ENCODE measurements around the gene ATP2B3. TPM values are rescaled to one million over a fixed set of nuclear protein-coding genes. Genes with fewer than 3 reads are reported as not detected.

Gene ATP2B3
- polyA plus RNA-seq, 1 donor from 2014 or later, result 5.3 TPM

DNA sequence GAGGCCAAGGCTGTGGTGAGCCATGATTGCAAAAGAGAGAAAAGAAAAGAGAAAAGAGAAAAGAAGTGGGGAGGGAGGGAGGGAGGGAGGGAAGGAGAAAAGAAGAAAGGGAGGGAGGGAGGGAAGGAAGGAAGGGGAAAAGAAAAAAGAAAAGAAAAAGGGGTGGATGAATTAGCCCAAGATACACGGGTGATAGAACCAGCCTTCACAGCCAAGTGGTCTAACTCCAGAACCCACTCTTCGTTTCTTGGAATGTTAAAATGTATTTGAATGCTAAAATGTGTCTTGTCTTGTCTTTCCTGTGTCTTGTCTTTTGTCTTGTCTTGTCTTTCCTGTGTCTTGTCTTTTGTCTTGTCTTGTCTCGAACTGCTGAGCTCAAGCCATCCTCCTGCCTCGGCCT, 68.4 kb downstream of the ATP2B3 start:
- no peak overlapping the region for H3K9ac ChIP-seq (ENCODE audit: low read length)
- H3K36me3 ChIP-seq (ENCODE audit: insufficient read depth, low read length), result no peaks in the 10 kb centered on the region
- no peaks in the 10 kb centered on the region for H4K20me1 ChIP-seq (ENCODE audit: insufficient read depth)
- no peaks in the 10 kb centered on the region for H3F3A ChIP-seq (ENCODE audit: insufficient read depth, low read length, poor library complexity, severe bottlenecking)
- H2AFZ ChIP-seq (ENCODE audit: low read depth, low read length), result no peak overlapping the region
- no peak overlapping the region for H3K4me2 ChIP-seq (ENCODE audit: low read length)
- H3K4me3 ChIP-seq (ENCODE audit: low read length), result no peak overlapping the region
- H3K79me2 ChIP-seq (replicated peaks; ENCODE audit: insufficient read depth, low read length), result no peaks in the 10 kb centered on the region
- H3K27ac ChIP-seq (ENCODE audit: low read length), result no peak overlapping the region
- no peaks in the 10 kb centered on the region for H3K9me2 ChIP-seq (ENCODE audit: insufficient read depth, low read length)
- H3K27me3 ChIP-seq (ENCODE audit: insufficient read depth, low read depth, low read length), result no peaks in the 10 kb centered on the region
- TF ChIP-seq, protein P1, sequence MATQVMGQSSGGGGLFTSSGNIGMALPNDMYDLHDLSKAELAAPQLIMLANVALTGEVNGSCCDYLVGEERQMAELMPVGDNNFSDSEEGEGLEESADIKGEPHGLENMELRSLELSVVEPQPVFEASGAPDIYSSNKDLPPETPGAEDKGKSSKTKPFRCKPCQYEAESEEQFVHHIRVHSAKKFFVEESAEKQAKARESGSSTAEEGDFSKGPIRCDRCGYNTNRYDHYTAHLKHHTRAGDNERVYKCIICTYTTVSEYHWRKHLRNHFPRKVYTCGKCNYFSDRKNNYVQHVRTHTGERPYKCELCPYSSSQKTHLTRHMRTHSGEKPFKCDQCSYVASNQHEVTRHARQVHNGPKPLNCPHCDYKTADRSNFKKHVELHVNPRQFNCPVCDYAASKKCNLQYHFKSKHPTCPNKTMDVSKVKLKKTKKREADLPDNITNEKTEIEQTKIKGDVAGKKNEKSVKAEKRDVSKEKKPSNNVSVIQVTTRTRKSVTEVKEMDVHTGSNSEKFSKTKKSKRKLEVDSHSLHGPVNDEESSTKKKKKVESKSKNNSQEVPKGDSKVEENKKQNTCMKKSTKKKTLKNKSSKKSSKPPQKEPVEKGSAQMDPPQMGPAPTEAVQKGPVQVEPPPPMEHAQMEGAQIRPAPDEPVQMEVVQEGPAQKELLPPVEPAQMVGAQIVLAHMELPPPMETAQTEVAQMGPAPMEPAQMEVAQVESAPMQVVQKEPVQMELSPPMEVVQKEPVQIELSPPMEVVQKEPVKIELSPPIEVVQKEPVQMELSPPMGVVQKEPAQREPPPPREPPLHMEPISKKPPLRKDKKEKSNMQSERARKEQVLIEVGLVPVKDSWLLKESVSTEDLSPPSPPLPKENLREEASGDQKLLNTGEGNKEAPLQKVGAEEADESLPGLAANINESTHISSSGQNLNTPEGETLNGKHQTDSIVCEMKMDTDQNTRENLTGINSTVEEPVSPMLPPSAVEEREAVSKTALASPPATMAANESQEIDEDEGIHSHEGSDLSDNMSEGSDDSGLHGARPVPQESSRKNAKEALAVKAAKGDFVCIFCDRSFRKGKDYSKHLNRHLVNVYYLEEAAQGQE (IDR thresholded peaks at IDR 0.05; ENCODE audit: borderline replicate concordance), result no peak
- TF ChIP-seq MXI1 (conservative IDR thresholded peaks at IDR 0.05; ENCODE audit: poor library complexity, severe bottlenecking), result no peak
- TF ChIP-seq RAD21 (conservative IDR thresholded peaks at IDR 0.05), result no peak
- H3K9me3 ChIP-seq (ENCODE audit: low read length), result no peaks in the 10 kb centered on the region

DNA sequence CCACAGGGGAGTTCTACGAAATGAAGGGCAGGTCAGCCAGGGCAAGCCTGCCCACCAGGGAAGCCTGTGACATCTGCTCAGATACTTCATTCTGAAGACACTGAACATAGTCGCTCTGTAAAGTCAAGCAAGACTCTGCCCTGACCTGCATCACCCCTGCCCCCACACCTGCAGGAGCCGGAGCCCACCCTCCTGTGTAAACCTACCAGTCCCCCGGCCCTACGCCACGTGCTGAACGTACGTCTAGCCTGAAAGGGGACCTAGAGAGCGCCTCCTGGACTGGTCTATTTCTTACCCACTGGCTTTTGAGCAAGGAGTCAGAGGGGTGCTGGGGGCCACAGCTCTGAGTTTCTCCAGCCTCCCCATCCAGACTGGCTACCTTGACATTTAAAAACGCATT, 69.9 kb downstream of the ATP2B3 start:
- Histone ChIP-seq H3K79me2 (replicated peaks; ENCODE audit: insufficient read depth, low read length) (no peaks in the 10 kb centered on the region), H3K36me3 (ENCODE audit: insufficient read depth, low read length) (no peaks in the 10 kb centered on the region), H3K4me3 (ENCODE audit: low read length) (no peak overlapping the region), H3F3A (ENCODE audit: insufficient read depth, low read length, poor library complexity, severe bottlenecking) (no peaks in the 10 kb centered on the region), H3K9me3 (ENCODE audit: low read length) (no peaks in the 10 kb centered on the region), H4K20me1 (ENCODE audit: insufficient read depth) (no peaks in the 10 kb centered on the region), H3K27ac (ENCODE audit: low read length) (no peak overlapping the region), H3K9ac (ENCODE audit: low read length) (no peak overlapping the region), H3K27me3 (ENCODE audit: insufficient read depth, low read depth, low read length) (no peaks in the 10 kb centered on the region), H3K9me2 (ENCODE audit: insufficient read depth, low read length) (no peaks in the 10 kb centered on the region), H3K4me2 (ENCODE audit: low read length) (no peak overlapping the region), H2AFZ (ENCODE audit: low read depth, low read length) (no peak overlapping the region)
- TF ChIP-seq TAF1 (IDR thresholded peaks at IDR 0.05; ENCODE audit: low read depth) (no peak), EZH2 (IDR thresholded peaks at IDR 0.05; ENCODE audit: borderline replicate concordance, insufficient read depth, low read length, poor library complexity, severe bottlenecking) (no peak), RAD21 (conservative IDR thresholded peaks at IDR 0.05) (no peak)

DNA sequence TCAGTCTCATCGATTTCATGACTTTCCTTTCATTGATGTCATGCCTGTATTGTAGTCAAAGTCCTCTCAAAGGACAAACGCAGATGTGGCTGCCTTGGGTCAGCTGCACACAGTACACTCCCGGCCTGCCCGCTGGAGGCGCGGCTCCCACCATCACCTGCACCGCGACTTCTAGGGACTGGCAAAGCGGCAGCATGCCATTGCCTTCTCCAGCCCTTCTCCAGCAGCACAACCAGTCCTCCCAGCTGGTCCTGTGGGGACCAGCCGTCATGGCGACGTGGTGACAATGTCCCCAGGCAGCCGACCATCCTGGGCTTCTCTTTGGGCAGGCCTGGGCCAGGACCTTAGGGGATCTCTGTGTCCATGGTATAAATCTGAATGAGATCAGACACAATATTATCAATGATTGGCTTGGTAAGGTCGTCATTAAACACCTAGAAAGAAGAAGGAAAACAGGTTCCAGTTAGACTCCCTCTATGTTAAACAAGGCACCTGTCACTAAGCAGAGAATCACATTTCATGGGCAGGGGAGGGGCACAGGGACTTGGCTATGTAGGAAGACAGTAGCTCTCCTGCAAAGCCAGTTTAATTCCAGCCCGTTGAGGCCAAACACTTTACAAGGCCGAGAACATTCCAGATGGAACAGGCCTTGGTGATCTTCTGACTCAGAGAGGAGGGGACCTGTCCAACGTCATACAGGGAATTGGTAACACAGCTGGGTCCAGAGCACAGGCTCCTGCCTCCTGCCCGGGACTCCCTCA, 70.8 kb downstream of the ATP2B3 start:
- Histone ChIP-seq H4K20me1 (ENCODE audit: insufficient read depth) (no peaks in the 10 kb centered on the region), H3K27me3 (ENCODE audit: insufficient read depth, low read depth, low read length) (no peaks in the 10 kb centered on the region), H3K9ac (ENCODE audit: low read length) (no peak overlapping the region), H3K9me2 (ENCODE audit: insufficient read depth, low read length) (no peaks in the 10 kb centered on the region), H3F3A (ENCODE audit: insufficient read depth, low read length, poor library complexity, severe bottlenecking) (no peaks in the 10 kb centered on the region), H3K4me2 (ENCODE audit: low read length) (no peak overlapping the region), H2AFZ (ENCODE audit: low read depth, low read length) (no peak overlapping the region), H3K79me2 (replicated peaks; ENCODE audit: insufficient read depth, low read length) (no peaks in the 10 kb centered on the region), H3K9me3 (ENCODE audit: low read length) (no peaks in the 10 kb centered on the region), H3K27ac (ENCODE audit: low read length) (no peak overlapping the region), H3K36me3 (ENCODE audit: insufficient read depth, low read length) (no peaks in the 10 kb centered on the region), H3K4me3 (ENCODE audit: low read length) (no peak overlapping the region)
- no peak for TF ChIP-seq EP300 (conservative IDR thresholded peaks at IDR 0.05; ENCODE audit: poor library complexity, severe bottlenecking)

Measured in neural cell (in vitro differentiated cells).